Liver (tissue), 9 donors: ENCODE results near the gene LAMA5. TPM values are rescaled to one million over a fixed set of nuclear protein-coding genes. Genes with fewer than 3 reads are reported as not detected.
"Not testable (repeated sequence)": the region's sequence is repeated elsewhere in the genome, so short reads cannot be mapped to it uniquely, and the experiment has no call there.

ENCODE experiments used
- DNase-seq: peaks from one replicate; pipeline ENCODE4 v3.0.0-alpha.2; 2017; ENCODE audit warnings: low spot score
- H3K27ac ChIP-seq, 2 donors: one replicate each; pipeline ENCODE4 v1.7.0; 2013; ENCODE audit warnings: inconsistent platforms in 2 of 2, low read length in 2 of 2, control low read depth in 1 of 2, low read depth in 1 of 2, mild to moderate bottlenecking in 1 of 2
- H3K27me3 ChIP-seq, 4 donors: one replicate each; pipeline versions ENCODE4 v1.6.1 to v1.7.0; 2013; ENCODE audit warnings: low read length in 3 of 4, inconsistent platforms in 1 of 4, mild to moderate bottlenecking in 1 of 4, moderate library complexity in 1 of 4; ENCODE audit not compliant: control insufficient read depth in 4 of 4, insufficient read depth in 4 of 4
- H3K36me3 ChIP-seq, 4 donors: one replicate each; pipeline versions ENCODE4 v1.6.1 to v1.7.0; 2013; ENCODE audit warnings: low read length in 3 of 4, mild to moderate bottlenecking in 3 of 4, low read depth in 1 of 4, moderate library complexity in 1 of 4; ENCODE audit not compliant: control insufficient read depth in 4 of 4, insufficient read depth in 3 of 4
- H3K4me1 ChIP-seq, 4 donors: one replicate each; pipeline versions ENCODE4 v1.6.1 to v1.7.0; 2013; ENCODE audit warnings: low read length in 3 of 4, mild to moderate bottlenecking in 3 of 4, moderate library complexity in 1 of 4; ENCODE audit not compliant: control insufficient read depth in 4 of 4, insufficient read depth in 4 of 4
- H3K4me3 ChIP-seq, 3 donors: one replicate each; pipeline versions ENCODE4 v1.6.1 to v1.7.0; 2013; ENCODE audit warnings: low read length in 3 of 3, control low read depth in 1 of 3, low read depth in 1 of 3, mild to moderate bottlenecking in 1 of 3
- H3K9ac ChIP-seq, 2 donors: one replicate each; pipeline ENCODE4 v1.7.0; 2013; ENCODE audit warnings: low read length in 2 of 2, mild to moderate bottlenecking in 2 of 2, moderate library complexity in 2 of 2, control low read depth in 1 of 2, low read depth in 1 of 2
- H3K9me3 ChIP-seq, 4 donors: one replicate each; pipeline versions ENCODE4 v1.6.1 to v1.7.0; 2013; ENCODE audit warnings: low read length in 3 of 4; ENCODE audit not compliant: control insufficient read depth in 4 of 4
- ATF3 ChIP-seq: IDR thresholded peaks from 2 replicates; pipeline ENCODE4 v1.6.1; 2016; ENCODE audit warnings: antibody characterized with exemption
- EGR1 ChIP-seq, 2 donors: IDR thresholded peaks; 2 replicates each; pipeline ENCODE4 v1.6.1; 2016 to 2018; ENCODE audit warnings: antibody characterized with exemption in 2 of 2, low read depth in 2 of 2
- HNF4A ChIP-seq, 2 donors: conservative IDR thresholded peaks; 2 replicates each; pipeline ENCODE4 v1.6.1; 2016; ENCODE audit warnings: antibody characterized with exemption in 2 of 2, mild to moderate bottlenecking in 2 of 2
- HNF4G ChIP-seq: IDR thresholded peaks from 2 replicates; pipeline ENCODE4 v1.6.1; 2016; ENCODE audit warnings: antibody characterized with exemption
- JUND ChIP-seq, 2 donors: IDR thresholded peaks; 2 replicates each; pipeline ENCODE4 v1.6.1; 2016; ENCODE audit warnings: antibody characterized with exemption in 2 of 2
- MAX ChIP-seq: IDR thresholded peaks from 2 replicates; pipeline ENCODE4 v1.6.1; 2016; ENCODE audit warnings: antibody characterized with exemption
- NR2F2 ChIP-seq: IDR thresholded peaks from 2 replicates; pipeline ENCODE4 v1.6.1; 2016; ENCODE audit warnings: antibody characterized with exemption
- RAD21 ChIP-seq, 2 donors: IDR thresholded peaks; 2 replicates each; pipeline ENCODE4 v1.6.1; 2016; ENCODE audit warnings: antibody characterized with exemption in 2 of 2, mild to moderate bottlenecking in 2 of 2
- RXRA ChIP-seq, 2 donors: IDR thresholded peaks; 2 replicates each; pipeline ENCODE4 v1.6.1; 2017 to 2018; ENCODE audit warnings: antibody characterized with exemption in 2 of 2, mild to moderate bottlenecking in 1 of 2
- TAF1 ChIP-seq: conservative IDR thresholded peaks from 2 replicates; pipeline ENCODE4 v1.6.1; 2016; ENCODE audit warnings: antibody characterized with exemption, mild to moderate bottlenecking
- ZBTB33 ChIP-seq: IDR thresholded peaks from 2 replicates; pipeline ENCODE4 v1.6.1; 2016; ENCODE audit warnings: antibody characterized with exemption
- WGBS: extraction: QIAGEN DNeasy Blood & Tissue Kit; methylation state at CpG from one replicate; pipeline ENCODE4 v1.1.7; 2013; 5-methylcytosine and 5-hydroxymethylcytosine counted together
- polyA plus RNA-seq, 2 donors: library from polyadenylated mRNA; stranded (reverse) in 1 of 2; unstranded in 1 of 2; fragments of 200-250 nt in 1 of 2; fragments of >200 nt in 1 of 2; fragmentation: Nextera tagmentation in 1 of 2; extraction: Ambion mirVana in 1 of 2; gene quantifications; one replicate each; pipeline versions ENCODE4 v1.2.1 to v1.2.3, GENCODE V29; 2013 to 2015
- total RNA-seq, 2 donors: library from RNA; depleted of rRNA; stranded (reverse); fragments of >200 nt; gene quantifications; one replicate each; pipeline ENCODE4 v1.2.3, GENCODE V29; 2014
- TF ChIP-seq, protein P1 (sequence below): fragments of 150-350 bp; IDR thresholded peaks from 2 replicates; pipeline ENCODE4 v1.5.1; 2017; ENCODE audit warnings: improper control_type of control experiment, low read depth, low read length; ENCODE audit not compliant: missing input control
- donor health status: healthy.
- donor health status: healthy.
- donor health status: healthy.
- donor health status: healthy.
- donor health status: healthy.

LAMA5 gene
- total and polyA plus RNA-seq, 4 donors = 3.6 to 40.2 (median 13.7) TPM

- TF ChIP-seq RXRA (IDR thresholded peaks at IDR 0.05) = peak; percentile 30 to 45
- no peak for TF ChIP-seq JUND (IDR thresholded peaks at IDR 0.05)
- no peak for TF ChIP-seq NR2F2
- TF ChIP-seq HNF4A (conservative IDR thresholded peaks at IDR 0.05) = no peak
- no peak for TF ChIP-seq TAF1
- TF ChIP-seq, protein P1, sequence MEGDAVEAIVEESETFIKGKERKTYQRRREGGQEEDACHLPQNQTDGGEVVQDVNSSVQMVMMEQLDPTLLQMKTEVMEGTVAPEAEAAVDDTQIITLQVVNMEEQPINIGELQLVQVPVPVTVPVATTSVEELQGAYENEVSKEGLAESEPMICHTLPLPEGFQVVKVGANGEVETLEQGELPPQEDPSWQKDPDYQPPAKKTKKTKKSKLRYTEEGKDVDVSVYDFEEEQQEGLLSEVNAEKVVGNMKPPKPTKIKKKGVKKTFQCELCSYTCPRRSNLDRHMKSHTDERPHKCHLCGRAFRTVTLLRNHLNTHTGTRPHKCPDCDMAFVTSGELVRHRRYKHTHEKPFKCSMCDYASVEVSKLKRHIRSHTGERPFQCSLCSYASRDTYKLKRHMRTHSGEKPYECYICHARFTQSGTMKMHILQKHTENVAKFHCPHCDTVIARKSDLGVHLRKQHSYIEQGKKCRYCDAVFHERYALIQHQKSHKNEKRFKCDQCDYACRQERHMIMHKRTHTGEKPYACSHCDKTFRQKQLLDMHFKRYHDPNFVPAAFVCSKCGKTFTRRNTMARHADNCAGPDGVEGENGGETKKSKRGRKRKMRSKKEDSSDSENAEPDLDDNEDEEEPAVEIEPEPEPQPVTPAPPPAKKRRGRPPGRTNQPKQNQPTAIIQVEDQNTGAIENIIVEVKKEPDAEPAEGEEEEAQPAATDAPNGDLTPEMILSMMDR = peak; percentile 77
- peak; percentile 88 to 89 for TF ChIP-seq RAD21 (IDR thresholded peaks at IDR 0.05)
- no peak for TF ChIP-seq ATF3
- TF ChIP-seq MAX = no peak
- 39% methylated on average over 26 of the region's 26 CpGs for WGBS
- Histone ChIP-seq H3K27me3 (no peaks in the 10 kb centered on the region), H3K9me3 (no peaks in the 10 kb centered on the region), H3K9ac (peak overlapping the region in 1 of 2 donors; percentile 53), H3K4me1 (peaks cover 4 to 35% (median 21%) of the 10 kb centered on the region in 4 donors), H3K4me3 (peak overlapping the region in 1 of 3 donors; percentile 35), H3K36me3 (no peaks in the 10 kb centered on the region), H3K27ac (peak overlapping the region; percentile 14 to 64)
- DNase-seq = no peak
Measured at GRCh38 chr20:62376112-62377063, 9.3 kb upstream of the LAMA5 start.

GRCh38 chr20:62374331-62375152 lies 7.4 kb upstream of the LAMA5 start:
- no peak for DNase-seq
- no peak overlapping the region for H3K4me3 ChIP-seq
- 61% methylated on average over 24 of the region's 24 CpGs for WGBS
- no peak overlapping the region for H3K9ac ChIP-seq
- TF ChIP-seq TAF1 (no peak), ATF3 (no peak), JUND (IDR thresholded peaks at IDR 0.05) (no peak), EGR1 (IDR thresholded peaks at IDR 0.05; ENCODE audit: low read depth in 2 of 2) (no peak), HNF4G (no peak), RAD21 (IDR thresholded peaks at IDR 0.05) (no peak), RXRA (IDR thresholded peaks at IDR 0.05) (no peak), ZBTB33 (no peak)
- TF ChIP-seq, protein P1 = no peak
- no peaks in the 10 kb centered on the region for H3K27me3 ChIP-seq
- no peaks in the 10 kb centered on the region for H3K36me3 ChIP-seq
- H3K4me1 ChIP-seq = peaks cover 11 to 54% (median 36%) of the 10 kb centered on the region in 4 donors
- no peak overlapping the region for H3K27ac ChIP-seq
- H3K9me3 ChIP-seq = no peaks in the 10 kb centered on the region

DNA sequence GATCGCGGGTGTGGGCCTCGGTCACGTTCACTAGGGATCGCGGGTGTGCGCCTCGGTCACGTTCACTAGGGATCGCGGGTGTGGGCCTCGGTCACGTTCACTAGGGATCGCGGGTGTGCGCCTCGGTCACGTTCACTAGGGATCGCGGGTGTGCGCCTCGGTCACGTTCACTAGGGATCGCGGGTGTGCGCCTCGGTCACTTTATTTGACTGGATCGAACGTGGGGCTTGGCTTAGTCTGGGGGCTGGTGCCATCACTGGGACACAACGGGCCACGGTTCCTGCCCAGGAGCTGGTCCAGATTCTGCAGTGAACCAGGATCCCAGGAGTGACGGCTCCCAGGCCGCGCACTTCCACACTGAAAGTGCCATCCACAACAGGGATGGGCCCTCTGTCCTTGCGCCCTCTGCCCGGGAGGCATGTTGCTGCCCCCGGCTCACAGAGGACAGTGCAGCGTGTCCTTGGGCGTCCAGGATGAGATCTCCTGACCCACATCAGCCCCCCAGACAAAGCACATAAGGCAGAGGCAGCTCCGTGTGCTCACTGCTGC lies 6.6 kb upstream of the LAMA5 start:
- not testable (repeated sequence) for H3K9ac ChIP-seq, H3K36me3 ChIP-seq, H3K27ac ChIP-seq, H3K9me3 ChIP-seq, H3K27me3 ChIP-seq, DNase-seq, H3K4me3 ChIP-seq
- peaks cover 16 to 62% (median 42%) of the 10 kb centered on the region in 4 donors for H3K4me1 ChIP-seq
- 92% methylated on average over 27 of the region's 40 CpGs for WGBS
